Endothelial cell of umbilical vein (primary cell): ENCODE data around the gene CAPN12. TPM values are rescaled to one million over a fixed set of nuclear protein-coding genes. Genes with fewer than 3 reads are reported as not detected.

Experiments
- BruUV-seq: library from RNA; stranded (reverse); fragments of 400-500 nt; replicated peaks from 2 replicates; lab custom pipeline; 2021; lab: Mats Ljungman, UMichigan
- CTCF ChIA-PET: fragments of 300-600, 350-600 bp; sonication (Branson Sonifier 250); formaldehyde crosslinking; loops from one replicate; lab custom pipeline; 2021; ENCODE audit warnings: antibody characterized with exemption, inconsistent platforms; lab: Charles Lee
- POLR2A ChIA-PET: fragments of 300-600, 350-600 bp; sonication (Branson Sonifier 250); formaldehyde crosslinking; loops from one replicate; lab custom pipeline; 2021; ENCODE audit warnings: antibody characterized with exemption, inconsistent platforms; lab: Charles Lee
- DNase-seq: peaks from one replicate; pipeline ENCODE4 v3.0.0-alpha.2; 2011; ENCODE audit warnings: low read depth, low spot score
- FAIRE-seq: peaks from 2 replicates; lab custom pipeline; 2011; peaks lifted over from hg19 to GRCh38; lab: Jason Lieb, UNC
- H2AFZ ChIP-seq: 2 replicates; pipeline ENCODE4 v1.6.0; 2012; ENCODE audit warnings: low read depth, low read length, control low read depth, inconsistent platforms
- H3K27ac ChIP-seq: 2 replicates; pipeline ENCODE4 v1.5.1; 2011; ENCODE audit warnings: low read depth, mild to moderate bottlenecking, control low read depth, low read length, moderate library complexity; ENCODE audit not compliant: insufficient read depth
- H3K27me3 ChIP-seq, 2 experiments: 2 replicates each; pipeline versions ENCODE4 v1.6.0 to v1.6.1; 2011; ENCODE audit warnings: low read length in 2 of 2, mixed read lengths in 1 of 2; ENCODE audit not compliant: control insufficient read depth in 2 of 2, insufficient read depth in 2 of 2
- H3K36me3 ChIP-seq, 2 experiments: 2 replicates in 1 of 2; 3 replicates in 1 of 2; pipeline ENCODE4 v1.5.1; 2011; ENCODE audit warnings: low read length in 2 of 2, mild to moderate bottlenecking in 1 of 2, moderate library complexity in 1 of 2; ENCODE audit not compliant: control insufficient read depth in 2 of 2, insufficient read depth in 2 of 2; ENCODE audit errors: extremely low read depth in 1 of 2
- H3K4me1 ChIP-seq: 3 replicates; pipeline ENCODE4 v1.5.1; 2011; ENCODE audit warnings: mild to moderate bottlenecking, low read length; ENCODE audit not compliant: control insufficient read depth, insufficient read depth; ENCODE audit errors: extremely low read depth
- H3K4me2 ChIP-seq: 2 replicates; pipeline ENCODE4 v1.6.1; 2011; ENCODE audit warnings: low read length, control low read depth, mixed read lengths; ENCODE audit not compliant: insufficient read depth
- H3K4me3 ChIP-seq, 3 experiments: fragments of 200-600 bp in 1 of 3; sonication (generic), shearing (Covaris generic) in 1 of 3; replicated peaks in 1 of 3; 2 replicates each; pipeline ENCODE4 v1.5.1; 2011 to 2016; ENCODE audit warnings: control low read depth in 3 of 3, low read length in 3 of 3, mild to moderate bottlenecking in 2 of 3, inconsistent platforms in 1 of 3, low read depth in 1 of 3, moderate library complexity in 1 of 3; ENCODE audit not compliant: insufficient read depth in 1 of 3
- H3K79me2 ChIP-seq: 2 replicates; pipeline ENCODE4 v1.6.0; 2012; ENCODE audit warnings: low read length, inconsistent platforms; ENCODE audit not compliant: control insufficient read depth, insufficient read depth
- H3K9ac ChIP-seq: replicated peaks from 2 replicates; pipeline ENCODE3; 2011; ENCODE audit warnings: low read length, control low read depth; ENCODE audit not compliant: insufficient read depth; ENCODE audit errors: extremely low read depth
- H3K9me1 ChIP-seq: replicated peaks from 3 replicates; pipeline ENCODE4 v1.6.0; 2011; ENCODE audit warnings: mild to moderate bottlenecking, low read length; ENCODE audit not compliant: control insufficient read depth, insufficient read depth; ENCODE audit errors: extremely low read depth
- H3K9me3 ChIP-seq: replicated peaks from 2 replicates; pipeline ENCODE4 v1.5.1; 2012; ENCODE audit warnings: low read length, inconsistent platforms; ENCODE audit not compliant: control insufficient read depth, insufficient read depth
- H4K20me1 ChIP-seq: replicated peaks from 2 replicates; pipeline ENCODE3; 2011; ENCODE audit warnings: mild to moderate bottlenecking, low read length; ENCODE audit not compliant: control insufficient read depth, insufficient read depth; ENCODE audit errors: extremely low read depth
- CTCF ChIP-seq, 2 donors: IDR thresholded peaks; 1 replicate in 1 of 2; 2 replicates in 1 of 2; pipeline ENCODE4 v1.5.1; 2011; ENCODE audit warnings: low read length in 2 of 2, mild to moderate bottlenecking in 2 of 2, moderate library complexity in 2 of 2, control low read depth in 1 of 2, inconsistent platforms in 1 of 2, low read depth in 1 of 2; ENCODE audit not compliant: insufficient read depth in 1 of 2; ENCODE audit errors: extremely low read depth in 1 of 2
- GATA2 ChIP-seq: IDR thresholded peaks from 2 replicates; pipeline ENCODE4 v1.7.0; 2011; ENCODE audit warnings: low read depth, mild to moderate bottlenecking, moderate library complexity, mixed read lengths, low read length; ENCODE audit not compliant: insufficient read length, insufficient read depth
- JUN ChIP-seq: IDR thresholded peaks from 2 replicates; pipeline ENCODE4 v1.6.1; 2011; ENCODE audit warnings: borderline replicate concordance, low read depth; ENCODE audit not compliant: insufficient read length, insufficient read depth
- POLR2AphosphoS5 ChIP-seq: IDR thresholded peaks from 2 replicates; pipeline ENCODE4 v1.6.1; 2012; ENCODE audit warnings: low read depth, mild to moderate bottlenecking, control low read depth, low read length, moderate library complexity; ENCODE audit not compliant: insufficient read depth
- dilution Hi-C: fragments of 300-500 bp; cut with MboI; formaldehyde crosslinking; loops from one replicate; pipeline ENCODE4 v1.15.0; 2019; ENCODE audit warnings: low sequenced_read_pairs; ENCODE audit not compliant: extremely low pct_ligation_motif_present
- intact Hi-C: fragments of 100-400 bp; cut with micrococcal nuclease; formaldehyde crosslinking; loops from one replicate; pipeline ENCODE4 v1.10.0; 2022
- polyA plus RNA-seq, 4 experiments: library from polyadenylated mRNA; depleted of rRNA in 3 of 4; stranded (reverse) in 3 of 4; unstranded in 1 of 4; fragments of >200 nt; gene quantifications; 2 replicates each; pipeline versions ENCODE4 v1.2.1 to v1.2.3, GENCODE V29; 2011 to 2012; ENCODE audit warnings: missing spikeins in 1 of 4
- total RNA-seq: library from RNA; stranded (reverse); gene quantifications from 2 replicates; pipeline ENCODE4 v1.2.3, GENCODE V29; 2021

Gene CAPN12
- total and polyA plus RNA-seq, 2 donors (not counting 3 experiments of a cell fraction or from before 2014, with no cell fraction given), result 0.35 TPM; not detected in 1

- BruUV-seq, result no TSS peak
- no peak for DNase-seq
- dilution Hi-C loops (no loop called here), intact Hi-C loops (no loop called here)
- H3K79me2 ChIP-seq, result no peaks in the 10 kb centered on the region
- no peak overlapping the region for H3K27ac ChIP-seq
- no peak for FAIRE-seq
- ChIA-PET CTCF (interaction anchor here (0.9 to 2.2 kb wide), 4 partner anchors 11 to 207 kb away, joined by 3 to 8 read pairs (median 4); partner anchors contain the start of genes MRPS12 and SARS2), POLR2A (no interaction called here)
- H3K9ac ChIP-seq, result no peak overlapping the region
- H2AFZ ChIP-seq, result no peak overlapping the region
- H3K36me3 ChIP-seq, result peaks cover 22 to 84% of the 10 kb centered on the region in 2 experiments
- no peaks in the 10 kb centered on the region for H3K27me3 ChIP-seq
- no peak overlapping the region for H3K4me2 ChIP-seq
- no peaks in the 10 kb centered on the region for H3K9me3 ChIP-seq
- TF ChIP-seq CTCF (IDR thresholded peaks at IDR 0.05; ENCODE audit: extremely low read depth in 1 of 2, insufficient read depth in 1 of 2, low read depth in 1 of 2, low read length in 2 of 2) (no peak), JUN (no peak), POLR2AphosphoS5 (no peak), GATA2 (no peak)
- no peaks in the 10 kb centered on the region for H3K9me1 ChIP-seq
- H3K4me1 ChIP-seq, result no peaks in the 10 kb centered on the region
- no peak overlapping the region for H3K4me3 ChIP-seq
- H4K20me1 ChIP-seq, result no peaks in the 10 kb centered on the region
These were observed 21.2 kb downstream of the CAPN12 start for GRCh38 chr19:38722947-38723605.
